NCI-H2029 (cell line): Measurements from ENCODE around the gene LGALS7B.
"Not testable (repeated sequence)": the region's sequence is repeated elsewhere in the genome, so short reads cannot be mapped to it uniquely, and the experiment has no call there.

Source experiments
- DNase-seq: peaks from one replicate; lab custom pipeline; 2025; lab: John Stamatoyannopoulos, UW

The LGALS7B gene

GRCh38 chr19:38770228-38770948, 18.6 kb upstream of the LGALS7B start:
- DNase-seq: not testable (repeated sequence)

GRCh38 chr19:38770949-38771275, 18.1 kb upstream of the LGALS7B start:
- DNase-seq: not testable (repeated sequence)

GRCh38 chr19:38771569-38771968, 17.4 kb upstream of the LGALS7B start:
- DNase-seq: not testable (repeated sequence)

GRCh38 chr19:38773469-38774177, 15.4 kb upstream of the LGALS7B start, which contains the start of gene LGALS7:
LGALS7 (minus strand) TSS chr19:38773517; CDS start chr19:38773492, 25 bp downstream.
- no peak for DNase-seq

DNA sequence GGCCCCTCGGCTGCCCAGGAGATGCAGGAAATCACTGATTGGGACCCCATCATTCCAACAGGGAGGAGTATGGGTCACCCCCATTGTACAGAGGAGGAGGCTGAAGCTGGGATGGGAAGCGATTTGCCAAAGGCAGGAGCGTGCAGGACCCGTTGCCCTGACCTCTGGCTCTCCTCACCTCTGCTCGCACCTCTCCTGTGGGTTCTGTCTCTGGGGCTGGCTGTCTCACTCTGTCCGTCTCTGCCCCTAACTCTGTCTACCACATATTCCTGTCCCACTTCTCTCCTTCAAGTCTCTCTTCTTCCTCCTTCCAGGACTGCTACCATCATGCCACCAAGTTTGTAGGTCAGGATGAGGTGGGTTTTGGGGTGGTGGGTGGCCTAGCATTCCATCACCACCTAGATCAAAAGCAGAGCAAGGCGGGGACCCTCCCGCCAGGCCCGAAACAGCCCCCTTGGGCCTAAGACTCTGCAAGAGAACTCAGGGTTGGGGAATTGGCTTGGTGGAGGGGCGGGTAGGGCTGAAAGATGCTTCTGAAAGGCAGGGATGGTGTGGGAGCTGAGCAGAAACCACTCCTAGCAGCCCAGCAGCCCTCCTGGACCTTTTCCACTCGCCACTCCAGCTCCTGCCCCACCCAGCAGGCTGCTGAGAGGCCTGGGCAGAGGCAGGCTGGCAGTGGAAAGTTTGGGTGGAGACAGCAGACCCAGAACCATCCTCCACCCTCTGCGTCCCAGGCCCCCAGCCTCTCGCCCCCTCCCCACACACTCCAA, 14.6 kb upstream of the LGALS7B start:
- DNase-seq: no peak

- DNase-seq: no peak
Observed at GRCh38 chr19:38778733-38779132, 10.3 kb upstream of the LGALS7B start.

- no peak for DNase-seq
Observed at GRCh38 chr19:38780443-38780842, 8.6 kb upstream of the LGALS7B start.

GRCh38 chr19:38781058-38781457, 7.9 kb upstream of the LGALS7B start:
- DNase-seq: no peak

DNA sequence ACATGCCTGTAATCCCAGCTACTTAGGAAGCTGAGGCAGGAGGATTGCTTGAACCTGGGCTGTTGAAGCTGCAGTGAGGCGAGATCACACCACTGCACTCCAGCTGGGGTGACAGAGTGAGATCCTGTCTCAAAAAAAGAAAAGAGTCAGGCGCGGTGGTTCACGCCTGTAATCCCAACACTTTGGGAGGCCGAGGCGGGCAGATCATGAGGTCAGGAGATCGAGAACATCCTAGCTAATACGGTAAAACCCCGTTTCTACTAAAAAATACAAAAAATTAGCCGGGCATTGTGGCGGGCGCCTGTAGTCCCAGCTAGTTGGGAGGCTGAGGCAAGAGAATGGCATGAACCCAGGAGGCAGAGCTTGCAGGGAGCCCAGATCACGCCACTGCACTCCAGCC, 6.8 kb upstream of the LGALS7B start:
- DNase-seq: not testable (repeated sequence)

DNA sequence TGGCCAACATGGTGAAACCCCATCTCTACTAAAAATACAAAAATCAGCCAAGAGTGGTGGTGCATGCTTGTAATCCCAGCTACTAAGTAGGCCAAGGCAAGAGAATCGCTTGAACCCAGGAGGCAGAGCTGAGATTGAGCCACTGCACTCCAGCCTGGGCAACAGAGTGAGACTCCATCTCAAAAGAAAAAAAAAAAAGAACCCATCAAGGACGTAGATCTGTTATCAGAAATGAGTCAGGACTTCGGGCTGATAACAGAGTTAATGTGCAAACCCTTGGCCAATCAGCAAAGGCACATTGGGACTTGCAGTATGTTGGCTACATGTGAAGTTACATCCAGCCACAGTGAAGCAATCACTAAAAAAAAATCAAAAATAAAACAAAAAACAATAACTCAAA, 4.8 kb upstream of the LGALS7B start:
- DNase-seq: no peak

- DNase-seq: no peak
Observed at GRCh38 chr19:38785187-38785699, 3.8 kb upstream of the LGALS7B start.

GRCh38 chr19:38786061-38786460, 2.9 kb upstream of the LGALS7B start:
- DNase-seq: not testable (repeated sequence)

- DNase-seq: no peak
Observed at GRCh38 chr19:38786572-38787265, 2.3 kb upstream of the LGALS7B start.

DNA sequence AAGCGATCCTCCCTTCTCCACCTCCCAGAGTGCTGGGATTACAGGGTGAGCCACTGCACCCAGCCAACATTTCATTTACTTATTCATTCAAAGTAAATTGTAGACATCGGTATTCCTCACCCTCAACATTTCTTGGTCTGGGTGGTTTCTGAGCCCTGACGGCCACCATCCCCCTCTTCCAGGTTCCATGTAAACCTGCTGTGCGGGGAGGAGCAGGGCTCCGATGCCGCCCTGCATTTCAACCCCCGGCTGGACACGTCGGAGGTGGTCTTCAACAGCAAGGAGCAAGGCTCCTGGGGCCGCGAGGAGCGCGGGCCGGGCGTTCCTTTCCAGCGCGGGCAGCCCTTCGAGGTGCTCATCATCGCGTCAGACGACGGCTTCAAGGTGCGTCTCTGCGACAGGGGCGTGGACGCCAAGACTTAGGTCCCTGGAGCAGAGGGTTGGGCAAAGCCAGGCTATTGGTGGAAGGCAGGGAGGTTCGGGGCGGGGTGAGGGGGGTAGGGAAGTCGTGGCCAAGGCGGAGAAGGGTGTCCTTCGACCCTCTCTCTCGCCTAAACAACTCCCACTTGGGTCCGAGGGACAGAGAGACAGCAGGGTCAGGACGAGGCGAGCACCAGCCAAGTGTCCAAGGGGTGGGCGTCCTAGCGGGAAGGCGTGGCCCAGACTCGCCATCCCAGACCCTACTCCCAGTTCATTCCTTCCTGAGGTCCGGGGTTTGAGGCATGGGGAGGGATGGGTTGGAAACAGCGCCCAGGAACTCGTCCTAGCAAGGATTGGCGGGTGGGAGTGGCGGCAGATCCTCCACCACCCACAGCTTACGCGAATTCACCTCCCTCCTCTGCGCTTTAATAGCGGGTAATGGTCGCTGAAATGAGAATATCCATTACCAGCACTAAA, 1.8 kb downstream of the LGALS7B start:
- not testable (repeated sequence) for DNase-seq

GRCh38 chr19:38791451-38792064, 2.6 kb downstream of the LGALS7B start:
- DNase-seq: not testable (repeated sequence)

GRCh38 chr19:38792250-38793111, 3.5 kb downstream of the LGALS7B start:
- no peak for DNase-seq

DNA sequence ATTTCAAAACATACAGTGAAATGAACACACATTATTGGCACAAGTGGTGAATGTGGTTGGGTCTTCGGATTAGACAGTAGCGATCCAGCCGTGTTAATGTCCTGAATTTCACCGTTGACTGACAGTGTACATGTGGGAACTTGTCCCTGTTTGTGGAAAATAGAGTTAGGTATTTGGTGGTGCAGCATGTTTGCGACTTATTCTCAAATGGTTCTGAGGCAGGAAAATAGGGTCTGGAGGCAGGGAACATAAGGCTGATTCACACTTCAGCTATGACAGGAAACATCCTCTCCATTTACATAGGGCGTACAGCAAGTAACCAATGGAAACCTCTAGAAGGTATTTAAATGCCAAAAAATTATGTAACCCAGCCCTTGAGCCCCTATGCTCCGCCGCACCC, 4.2 kb downstream of the LGALS7B start:
- DNase-seq: no peak

DNA sequence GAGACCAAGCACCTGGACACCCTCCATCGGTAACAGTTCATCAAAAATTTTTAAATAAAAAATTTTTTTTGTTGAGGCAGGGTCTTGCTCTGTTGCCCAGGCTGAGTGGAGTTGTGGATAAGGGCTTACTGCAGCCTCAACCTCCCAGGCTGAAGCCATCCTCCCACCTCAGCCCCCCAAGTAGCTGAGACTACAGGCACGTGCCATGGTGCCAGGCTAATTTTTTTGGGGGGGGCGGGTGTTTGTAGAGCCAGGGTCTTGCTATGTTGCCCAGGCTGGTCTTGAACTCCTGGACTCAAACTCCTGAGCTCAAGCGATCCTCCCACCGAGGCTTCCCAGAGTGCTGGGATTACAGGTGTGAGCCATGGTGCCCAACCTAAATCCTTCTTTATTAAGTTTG, 4.7 kb downstream of the LGALS7B start:
- no peak for DNase-seq

- no peak for DNase-seq
Observed at GRCh38 chr19:38795549-38795948, 6.5 kb downstream of the LGALS7B start.
